ENCODE results near the gene CACNA1I. TPM values are rescaled to one million over a fixed set of nuclear protein-coding genes. Genes with fewer than 3 reads are reported as not detected.

CACNA1I gene
- polyA plus RNA-seq, 3 donors, result 0.04 TPM; not detected in 2

GRCh38 chr22:39669432-39669831 lies 98.9 kb downstream of the CACNA1I start:
- no peak overlapping the region for H3K27ac Mint-ChIP-seq
- no peak overlapping the region for H3K27ac ChIP-seq (ENCODE audit: low read depth in 1 of 2, low read length in 2 of 2)
- no peaks in the 10 kb centered on the region for H4K20me1 ChIP-seq (ENCODE audit: insufficient read depth, low read length)
- no peak overlapping the region for H3K4me2 ChIP-seq (replicated peaks; ENCODE audit: extremely low read depth, low read length, poor library complexity, severe bottlenecking)
- H3K4me1 ChIP-seq (ENCODE audit: control insufficient read depth in 1 of 2, insufficient read depth in 2 of 2, low read length in 2 of 2), result no peaks in the 10 kb centered on the region
- no peak overlapping the region for H2AFZ ChIP-seq (ENCODE audit: insufficient read depth, low read depth, low read length, poor library complexity, severe bottlenecking)
- no peaks in the 10 kb centered on the region for H3K36me3 Mint-ChIP-seq
- peaks cover 2% of the 10 kb centered on the region for H3K4me1 Mint-ChIP-seq
- intact Hi-C loops (cut with micrococcal nuclease), result no loop called here
- H3K9me3 Mint-ChIP-seq, result peaks cover 9 to 35% (median 24%) of the 10 kb centered on the region in 7 donors
- no peaks in the 10 kb centered on the region for H3K79me2 ChIP-seq (ENCODE audit: insufficient read depth, low read length)
- 100% methylated on average over 1 of the region's 2 CpGs for WGBS (ENCODE audit: insufficient coverage)
- DNase-seq, result no peak
- TF ChIP-seq CTCF (IDR thresholded peaks at IDR 0.05), result no peak
- H3K4me3 Mint-ChIP-seq, result no peak overlapping the region
- peaks cover 0 to 11% of the 10 kb centered on the region in 2 donors for H3K27me3 ChIP-seq (ENCODE audit: control insufficient read depth in 2 of 2, insufficient read depth in 2 of 2, low read length in 2 of 2)
- peaks cover 15 to 28% (median 23%) of the 10 kb centered on the region in 3 donors for H3K27me3 Mint-ChIP-seq (ENCODE audit: low read depth in 3 of 3)
- no peak overlapping the region for H3K9ac ChIP-seq (ENCODE audit: insufficient read depth, low read length, poor library complexity, severe bottlenecking)
- H3K4me3 ChIP-seq (replicated peaks in 1 of 3; ENCODE audit: low read depth in 2 of 3, low read length in 3 of 3), result no peak overlapping the region
- H3K9me3 ChIP-seq (replicated peaks in 1 of 2; ENCODE audit: control insufficient read depth in 1 of 2, insufficient read depth in 1 of 2, low read length in 2 of 2), result peaks cover 22% of the 10 kb centered on the region in 2 donors
- H3K36me3 ChIP-seq (replicated peaks in 1 of 2; ENCODE audit: control insufficient read depth in 1 of 2, insufficient read depth in 2 of 2, low read length in 2 of 2), result no peaks in the 10 kb centered on the region

- H3K36me3 ChIP-seq (replicated peaks in 1 of 2; ENCODE audit: control insufficient read depth in 1 of 2, insufficient read depth in 2 of 2, low read length in 2 of 2), result no peaks in the 10 kb centered on the region
- H3K36me3 Mint-ChIP-seq, result no peaks in the 10 kb centered on the region
These were observed 101.4 kb downstream of the CACNA1I start for GRCh38 chr22:39671936-39672335.

More at GRCh38 chr22:39671936-39672335, 101.4 kb downstream of the CACNA1I start:
- Histone ChIP-seq H3K4me2 (replicated peaks; ENCODE audit: extremely low read depth, low read length, poor library complexity, severe bottlenecking) (no peak overlapping the region), H3K4me1 (ENCODE audit: control insufficient read depth in 1 of 2, insufficient read depth in 2 of 2, low read length in 2 of 2) (no peaks in the 10 kb centered on the region), H3K4me3 (replicated peaks in 1 of 3; ENCODE audit: low read depth in 2 of 3, low read length in 3 of 3) (no peak overlapping the region), H4K20me1 (ENCODE audit: insufficient read depth, low read length) (no peaks in the 10 kb centered on the region), H3K9ac (ENCODE audit: insufficient read depth, low read length, poor library complexity, severe bottlenecking) (no peak overlapping the region), H3K79me2 (ENCODE audit: insufficient read depth, low read length) (no peaks in the 10 kb centered on the region), H3K27me3 (ENCODE audit: control insufficient read depth in 2 of 2, insufficient read depth in 2 of 2, low read length in 2 of 2) (peaks cover 0 to 2% of the 10 kb centered on the region in 2 donors), H3K27ac (ENCODE audit: low read depth in 1 of 2, low read length in 2 of 2) (no peak overlapping the region), H3K9me3 (replicated peaks in 1 of 2; ENCODE audit: control insufficient read depth in 1 of 2, insufficient read depth in 1 of 2, low read length in 2 of 2) (peaks cover 22% of the 10 kb centered on the region in 2 donors), H2AFZ (ENCODE audit: insufficient read depth, low read depth, low read length, poor library complexity, severe bottlenecking) (no peak overlapping the region)
- Mint-ChIP-seq H3K4me1 (no peaks in the 10 kb centered on the region), H3K27ac (no peak overlapping the region), H3K27me3 (ENCODE audit: low read depth in 3 of 3) (peaks cover 18 to 27% (median 19%) of the 10 kb centered on the region in 3 donors), H3K9me3 (peaks cover 9 to 35% (median 24%) of the 10 kb centered on the region in 7 donors), H3K4me3 (no peak overlapping the region)
- TF ChIP-seq CTCF (IDR thresholded peaks at IDR 0.05), result no peak
- no peak for DNase-seq
- 93% methylated on average over 2 of the region's 3 CpGs for WGBS (ENCODE audit: insufficient coverage)
- intact Hi-C loops (cut with micrococcal nuclease), result no loop called here
